Kidney (tissue), 14 donors: ENCODE results near the gene GAB2. TPM values are rescaled to one million over a fixed set of nuclear protein-coding genes. Genes with fewer than 3 reads are reported as not detected.

ENCODE experiments used
- DNase-seq, 5 donors: peaks; one replicate each; pipeline ENCODE4 v3.0.0-alpha.2; 2013 to 2020
- FAIRE-seq: peaks from 2 replicates; lab custom pipeline; 2012; peaks lifted over from hg19 to GRCh38; lab: Jason Lieb, UNC
- H3K27ac ChIP-seq, 2 donors: one replicate each; pipeline ENCODE4 v1.7.0; 2013; ENCODE audit warnings: low read depth in 2 of 2, low read length in 2 of 2, inconsistent platforms in 1 of 2
- H3K27me3 ChIP-seq: one replicate; pipeline ENCODE4 v1.7.1; 2013; ENCODE audit warnings: low read length, inconsistent platforms; ENCODE audit not compliant: control insufficient read depth, insufficient read depth
- H3K36me3 ChIP-seq, 3 donors: one replicate each; pipeline versions ENCODE4 v1.7.0 to v1.7.1; 2013; ENCODE audit warnings: low read length in 3 of 3, control low read depth in 1 of 3, inconsistent platforms in 1 of 3; ENCODE audit not compliant: insufficient read depth in 3 of 3, control insufficient read depth in 2 of 3
- H3K4me1 ChIP-seq, 3 donors: one replicate each; pipeline versions ENCODE4 v1.7.0 to v1.7.1; 2013; ENCODE audit warnings: low read length in 3 of 3, inconsistent platforms in 1 of 3, low read depth in 1 of 3; ENCODE audit not compliant: control insufficient read depth in 2 of 3, insufficient read depth in 2 of 3
- H3K4me3 ChIP-seq, 3 donors: one replicate each; pipeline versions ENCODE4 v1.7.0 to v1.8.1; 2013; ENCODE audit warnings: low read length in 3 of 3, control low read depth in 1 of 3, inconsistent platforms in 1 of 3
- H3K9ac ChIP-seq, 3 donors: one replicate each; pipeline versions ENCODE4 v1.7.0 to v1.7.1; 2013; ENCODE audit warnings: low read length in 3 of 3, control low read depth in 1 of 3, inconsistent platforms in 1 of 3
- H3K9me3 ChIP-seq, 3 donors: one replicate each; pipeline versions ENCODE4 v1.7.0 to v1.7.1; 2013; ENCODE audit warnings: low read length in 3 of 3, control low read depth in 1 of 3, inconsistent platforms in 1 of 3; ENCODE audit not compliant: control insufficient read depth in 2 of 3, insufficient read depth in 1 of 3
- CTCF ChIP-seq: IDR thresholded peaks from 3 replicates; pipeline ENCODE4 v1.5.1; 2012; ENCODE audit warnings: mild to moderate bottlenecking, moderate library complexity, borderline replicate concordance; ENCODE audit not compliant: insufficient read depth; ENCODE audit errors: extremely low read depth
- intact Hi-C: fragments of 100-400 bp; cut with DNase I; formaldehyde crosslinking; loops from one replicate; pipeline ENCODE4 v1.11.1; 2022
- polyA plus RNA-seq: library from polyadenylated mRNA; stranded (reverse); fragments of 350-450 nt; fragmentation: Illumina TruSeq; extraction: RNeasy Lipid Tissue Mini Kit (QIAGEN cat#74804); gene quantifications from one replicate; pipeline ENCODE4 v1.2.3, GENCODE V29; 2014; ENCODE audit warnings: low read depth, low replicate concordance; ENCODE audit not compliant: insufficient read depth
- total RNA-seq: library from RNA; stranded (reverse); fragmentation: NEBNext Ultra II Directional; extraction: Animal tissue kit (Norgen Biotek cat#: 25700); gene quantifications from one replicate; pipeline ENCODE4 v1.2.1, GENCODE V29; 2021
- donor health status: control.
- donor health status: control.
- donor health status: control.
- donor health status: control.
- donor health status: control.
- donor health status: DM: yes; HTN: yes; CAD: no.
- donor health status: Normal renal cell carcinoma (clear cell type).

The GAB2 gene
- total and polyA plus RNA-seq, 2 donors from 2014 or later, result 3.3 to 23.6 TPM

- H3K36me3 ChIP-seq, result no peaks in the 10 kb centered on the region
- DNase-seq, result no peak
- no peak overlapping the region for H3K27ac ChIP-seq
- no peak overlapping the region for H3K4me3 ChIP-seq
- H3K4me1 ChIP-seq, result no peaks in the 10 kb centered on the region
- TF ChIP-seq CTCF, result no peak
- H3K27me3 ChIP-seq, result no peaks in the 10 kb centered on the region
- intact Hi-C loops, result no loop called here
- H3K9me3 ChIP-seq, result no peaks in the 10 kb centered on the region
- no peak overlapping the region for H3K9ac ChIP-seq
- FAIRE-seq, result no peak
Observed at GRCh38 chr11:78405805-78406204, 11.8 kb downstream of the GAB2 start.

GRCh38 chr11:78403781-78404180, 13.8 kb downstream of the GAB2 start:
- no peak for TF ChIP-seq CTCF
- no peaks in the 10 kb centered on the region for H3K9me3 ChIP-seq
- no peak overlapping the region for H3K4me3 ChIP-seq
- DNase-seq, result no peak
- FAIRE-seq, result no peak
- no peak overlapping the region for H3K27ac ChIP-seq
- no peaks in the 10 kb centered on the region for H3K27me3 ChIP-seq
- no peak overlapping the region for H3K9ac ChIP-seq
- H3K36me3 ChIP-seq, result no peaks in the 10 kb centered on the region
- H3K4me1 ChIP-seq, result no peaks in the 10 kb centered on the region
- intact Hi-C loops, result no loop called here

GRCh38 chr11:78402847-78403246, 14.8 kb downstream of the GAB2 start:
- no peaks in the 10 kb centered on the region for H3K27me3 ChIP-seq
- DNase-seq (no peak), FAIRE-seq (no peak)
- H3K4me3 ChIP-seq, result no peak overlapping the region
- H3K4me1 ChIP-seq, result no peaks in the 10 kb centered on the region
- TF ChIP-seq CTCF, result no peak
- H3K9ac ChIP-seq, result no peak overlapping the region
- no peak overlapping the region for H3K27ac ChIP-seq
- no peaks in the 10 kb centered on the region for H3K36me3 ChIP-seq
- intact Hi-C loops, result no loop called here
- no peaks in the 10 kb centered on the region for H3K9me3 ChIP-seq

- Histone ChIP-seq H3K9ac (no peak overlapping the region), H3K4me1 (no peaks in the 10 kb centered on the region), H3K27me3 (no peaks in the 10 kb centered on the region), H3K9me3 (no peaks in the 10 kb centered on the region), H3K27ac (no peak overlapping the region), H3K4me3 (no peak overlapping the region), H3K36me3 (no peaks in the 10 kb centered on the region)
- no peak for TF ChIP-seq CTCF
- DNase-seq (no peak), FAIRE-seq (no peak)
- intact Hi-C loops, result no loop called here
Observed at GRCh38 chr11:78400702-78401101, 16.9 kb downstream of the GAB2 start.
